ENCODE measurements around the gene NCKAP5. TPM values are rescaled to one million over a fixed set of nuclear protein-coding genes. Genes with fewer than 3 reads are reported as not detected.

The NCKAP5 gene
- total RNA-seq, 2 donors from 2014 or later = not detected

GRCh38 chr2:133569286-133569830 is 1.1 kb upstream of the NCKAP5 start:
- Mint-ChIP-seq H3K36me3 (ENCODE audit: insufficient read depth in 2 of 2) (no peaks in the 10 kb centered on the region), H3K27me3 (ENCODE audit: low read depth) (peaks cover 19% of the 10 kb centered on the region), H3K27ac (no peak overlapping the region), H3K4me1 (ENCODE audit: low read depth) (no peaks in the 10 kb centered on the region), H3K4me3 (no peak overlapping the region), H3K9me3 (no peaks in the 10 kb centered on the region)
- DNase-seq (no peak), ATAC-seq (replicated peaks in 1 of 2) (no peak)

- no peak overlapping the region for H3K4me3 Mint-ChIP-seq
- no peaks in the 10 kb centered on the region for H3K9me3 Mint-ChIP-seq
- H3K27ac Mint-ChIP-seq = no peak overlapping the region
- H3K27me3 Mint-ChIP-seq (ENCODE audit: low read depth) = peaks cover 19% of the 10 kb centered on the region
- DNase-seq (no peak), ATAC-seq (replicated peaks in 1 of 2) (no peak)
- no peaks in the 10 kb centered on the region for H3K36me3 Mint-ChIP-seq (ENCODE audit: insufficient read depth in 2 of 2)
- no peaks in the 10 kb centered on the region for H3K4me1 Mint-ChIP-seq (ENCODE audit: low read depth)
Measured at GRCh38 chr2:133568598-133568997, 335 bp upstream of the NCKAP5 start.

- no peaks in the 10 kb centered on the region for H3K36me3 Mint-ChIP-seq (ENCODE audit: insufficient read depth in 2 of 2)
- no peak for DNase-seq
- no peaks in the 10 kb centered on the region for H3K9me3 Mint-ChIP-seq
- ATAC-seq (replicated peaks in 1 of 2) = no peak
- H3K4me3 Mint-ChIP-seq = no peak overlapping the region
- no peaks in the 10 kb centered on the region for H3K4me1 Mint-ChIP-seq (ENCODE audit: low read depth)
- H3K27ac Mint-ChIP-seq = no peak overlapping the region
- no peaks in the 10 kb centered on the region for H3K27me3 Mint-ChIP-seq (ENCODE audit: low read depth)
Measured at GRCh38 chr2:133562558-133562957, 5.7 kb downstream of the NCKAP5 start.

DNA sequence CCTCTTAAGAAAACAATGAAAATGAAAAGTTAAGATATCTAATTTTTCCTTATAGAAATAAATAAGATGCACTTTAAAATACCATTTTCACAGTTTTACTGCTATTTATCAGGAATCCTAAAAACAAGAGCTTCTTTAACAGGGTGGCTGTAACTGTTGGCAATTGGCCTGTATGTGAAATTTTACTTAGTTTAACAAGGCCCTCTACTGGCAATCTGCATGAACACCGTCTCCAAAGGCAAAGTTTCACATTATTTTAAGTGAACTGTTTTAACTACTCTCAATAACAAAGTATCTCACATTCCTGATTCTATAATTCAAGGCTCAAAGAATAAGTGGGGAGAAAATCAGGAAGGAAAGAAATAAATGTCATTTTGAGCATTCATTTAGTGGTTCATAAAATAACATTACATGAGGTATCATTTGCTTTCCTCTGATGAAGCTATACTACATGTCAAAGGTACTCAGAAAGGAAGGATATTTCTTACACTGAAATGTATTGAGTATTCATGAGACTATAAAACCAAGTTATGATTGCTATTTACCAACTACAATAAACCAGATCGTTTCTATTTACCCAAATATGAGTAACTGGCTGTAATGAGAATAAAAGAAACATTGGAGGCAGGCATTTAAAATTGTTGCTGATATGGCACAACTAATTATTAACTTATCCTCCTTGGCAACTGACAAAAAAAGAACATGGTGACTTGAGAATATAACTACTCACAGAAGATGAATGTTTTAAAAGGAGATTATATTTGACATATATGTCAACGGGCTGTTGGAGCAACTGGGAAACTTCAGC is 7.0 kb downstream of the NCKAP5 start:
- no peaks in the 10 kb centered on the region for H3K36me3 Mint-ChIP-seq (ENCODE audit: insufficient read depth in 2 of 2)
- H3K4me3 Mint-ChIP-seq = no peak overlapping the region
- no peaks in the 10 kb centered on the region for H3K9me3 Mint-ChIP-seq
- H3K27me3 Mint-ChIP-seq (ENCODE audit: low read depth) = no peaks in the 10 kb centered on the region
- no peak overlapping the region for H3K27ac Mint-ChIP-seq
- no peaks in the 10 kb centered on the region for H3K4me1 Mint-ChIP-seq (ENCODE audit: low read depth)
- ATAC-seq (replicated peaks in 1 of 2) = no peak
- no peak for DNase-seq

DNA sequence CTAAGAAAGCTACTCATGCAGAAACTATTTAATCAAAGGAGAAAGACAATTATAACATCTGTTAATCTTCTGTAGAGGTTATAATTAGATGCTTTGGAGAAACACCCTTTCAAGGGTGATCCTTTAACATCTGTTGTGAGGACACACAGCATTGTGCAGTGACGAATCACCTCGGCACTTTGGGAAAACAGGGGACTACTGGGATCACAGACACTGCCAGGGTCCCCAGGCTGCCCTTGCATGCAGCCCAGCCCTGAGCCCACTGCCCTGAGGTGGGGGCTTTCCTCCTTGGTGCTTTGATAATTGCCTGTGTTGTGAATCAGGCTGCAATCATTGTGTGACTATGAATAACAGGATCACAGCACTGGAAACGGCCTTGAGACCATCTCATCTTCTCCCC is 10.6 kb downstream of the NCKAP5 start:
- Mint-ChIP-seq H3K4me3 (no peak overlapping the region), H3K9me3 (peaks cover 0 to 2% of the 10 kb centered on the region in 2 donors)

DNA sequence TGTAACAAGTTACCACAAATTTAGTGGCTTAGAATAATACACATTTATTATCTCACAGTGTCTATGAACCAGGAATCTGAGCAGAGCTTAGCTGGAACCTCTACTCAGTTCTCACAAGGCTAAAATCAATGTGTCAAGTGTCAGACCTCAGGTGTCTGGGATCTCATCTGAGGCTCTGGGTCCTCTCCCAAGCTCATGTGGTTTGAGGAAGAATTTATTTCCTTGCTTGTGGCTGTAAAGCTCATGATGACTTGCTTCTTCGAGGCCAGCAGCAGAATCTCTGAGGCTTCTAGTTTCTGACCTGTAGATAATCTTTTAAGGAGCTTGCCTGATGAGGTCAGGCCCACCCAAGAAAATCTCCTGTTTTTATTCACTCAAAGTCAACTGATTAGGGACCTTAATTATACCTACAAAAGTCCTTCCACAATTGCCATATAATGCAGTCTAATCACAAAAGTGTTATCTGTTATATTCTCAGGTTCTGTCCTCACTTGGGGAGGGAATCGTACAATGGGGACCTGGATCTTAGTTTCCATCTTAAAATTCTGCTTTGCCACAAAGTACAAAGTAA is 14.3 kb downstream of the NCKAP5 start:
- DNase-seq (no peak), ATAC-seq (replicated peaks in 1 of 2) (no peak)
- no peak overlapping the region for H3K4me3 Mint-ChIP-seq
- no peaks in the 10 kb centered on the region for H3K27me3 Mint-ChIP-seq (ENCODE audit: low read depth)
- no peak overlapping the region for H3K27ac Mint-ChIP-seq
- peaks cover 0 to 2% of the 10 kb centered on the region in 2 donors for H3K9me3 Mint-ChIP-seq
- H3K4me1 Mint-ChIP-seq (ENCODE audit: low read depth) = no peaks in the 10 kb centered on the region
- no peaks in the 10 kb centered on the region for H3K36me3 Mint-ChIP-seq (ENCODE audit: insufficient read depth in 2 of 2)

More for the DNA sequence above, 10.6 kb downstream of the NCKAP5 start:
- Mint-ChIP-seq H3K27me3 (ENCODE audit: low read depth) (no peaks in the 10 kb centered on the region), H3K27ac (no peak overlapping the region), H3K4me1 (ENCODE audit: low read depth) (no peaks in the 10 kb centered on the region), H3K36me3 (ENCODE audit: insufficient read depth in 2 of 2) (no peaks in the 10 kb centered on the region)
- ATAC-seq (replicated peaks in 1 of 2) = no peak
- no peak for DNase-seq

DNA sequence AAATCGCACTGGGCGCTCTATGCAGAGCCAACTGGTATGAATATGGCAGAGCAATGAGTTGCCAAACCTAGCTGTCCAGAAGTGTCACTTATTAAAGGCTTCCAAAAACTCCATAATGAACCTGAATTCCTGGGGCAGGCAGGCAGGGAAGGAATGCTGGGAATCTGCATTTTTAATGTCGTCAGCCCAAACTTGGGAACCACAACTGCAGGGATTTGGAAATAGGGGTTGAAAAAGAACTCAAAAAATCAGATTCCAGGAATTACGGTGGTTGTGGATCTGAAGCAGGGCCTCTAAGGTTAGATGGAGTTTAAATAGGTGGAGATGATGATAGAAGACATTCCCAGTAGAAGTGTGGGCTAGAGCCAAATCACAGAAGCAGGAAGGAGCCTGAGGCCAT is 15.0 kb downstream of the NCKAP5 start:
- Mint-ChIP-seq H3K27ac (no peak overlapping the region), H3K4me3 (no peak overlapping the region), H3K27me3 (ENCODE audit: low read depth) (no peaks in the 10 kb centered on the region), H3K4me1 (ENCODE audit: low read depth) (no peaks in the 10 kb centered on the region), H3K9me3 (peaks cover 0 to 2% of the 10 kb centered on the region in 2 donors), H3K36me3 (ENCODE audit: insufficient read depth in 2 of 2) (no peaks in the 10 kb centered on the region)
- no peak for DNase-seq
- ATAC-seq (replicated peaks in 1 of 2) = no peak

DNA sequence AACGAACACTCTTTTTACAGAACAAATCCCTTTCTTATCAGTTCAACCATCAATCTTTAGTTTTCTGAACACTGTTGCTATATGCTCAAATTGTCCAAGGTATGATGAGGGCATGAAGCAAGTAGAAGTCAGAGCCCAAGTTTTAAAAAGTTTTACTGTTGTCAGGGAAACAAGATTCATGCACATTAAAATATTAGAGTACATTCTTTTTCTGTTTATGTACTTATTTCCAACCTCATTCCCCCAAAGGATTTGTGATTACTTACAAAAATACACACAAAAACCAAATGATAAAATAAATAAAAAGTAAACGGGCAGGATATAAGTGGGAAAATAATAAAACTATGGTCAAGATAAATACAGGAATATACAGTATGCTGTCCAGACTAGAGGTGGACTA is 15.4 kb downstream of the NCKAP5 start:
- Mint-ChIP-seq H3K4me1 (ENCODE audit: low read depth) (no peaks in the 10 kb centered on the region), H3K27me3 (ENCODE audit: low read depth) (no peaks in the 10 kb centered on the region), H3K4me3 (no peak overlapping the region), H3K36me3 (ENCODE audit: insufficient read depth in 2 of 2) (no peaks in the 10 kb centered on the region), H3K27ac (no peak overlapping the region), H3K9me3 (peaks cover 0 to 2% of the 10 kb centered on the region in 2 donors)
- ATAC-seq (replicated peaks in 1 of 2) = no peak
- DNase-seq = no peak

DNA sequence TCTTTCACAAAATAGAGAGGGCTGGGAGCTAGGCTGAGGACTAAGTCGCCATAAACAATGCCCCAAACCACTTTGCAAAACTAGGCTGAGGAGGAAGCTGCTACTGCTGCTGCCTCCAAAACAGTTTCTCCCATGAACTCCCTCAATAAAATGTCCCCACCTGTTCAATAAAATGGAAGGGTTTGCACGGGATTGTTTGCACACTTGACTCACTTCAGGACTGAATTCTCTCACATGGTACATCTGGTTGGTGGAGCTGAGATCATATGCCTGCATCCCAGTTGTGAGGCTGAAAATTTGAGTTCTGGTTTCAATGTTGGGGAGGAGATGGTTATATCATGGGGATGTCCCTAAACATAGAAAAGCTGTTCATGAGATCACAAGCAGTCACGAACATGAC is 26.5 kb downstream of the NCKAP5 start:
- peaks cover 4 to 8% of the 10 kb centered on the region in 2 donors for H3K9me3 Mint-ChIP-seq
- H3K27me3 Mint-ChIP-seq (ENCODE audit: low read depth) = no peaks in the 10 kb centered on the region
- DNase-seq = no peak
- no peak overlapping the region for H3K27ac Mint-ChIP-seq
- peaks cover 0 to 1% of the 10 kb centered on the region in 2 donors for H3K36me3 Mint-ChIP-seq (ENCODE audit: insufficient read depth in 2 of 2)
- no peak for ATAC-seq (replicated peaks in 1 of 2)
- no peak overlapping the region for H3K4me3 Mint-ChIP-seq
- no peaks in the 10 kb centered on the region for H3K4me1 Mint-ChIP-seq (ENCODE audit: low read depth)

- ATAC-seq (replicated peaks in 1 of 2) = no peak
- no peaks in the 10 kb centered on the region for H3K27me3 Mint-ChIP-seq (ENCODE audit: low read depth)
Measured at GRCh38 chr2:133541376-133541775, 26.9 kb downstream of the NCKAP5 start.

GRCh38 chr2:133532919-133533318 is 35.3 kb downstream of the NCKAP5 start:
- Mint-ChIP-seq H3K27ac (no peak overlapping the region), H3K9me3 (peaks cover 0 to 4% of the 10 kb centered on the region in 2 donors), H3K27me3 (ENCODE audit: low read depth) (no peaks in the 10 kb centered on the region), H3K4me3 (no peak overlapping the region), H3K36me3 (ENCODE audit: insufficient read depth in 2 of 2) (no peaks in the 10 kb centered on the region), H3K4me1 (ENCODE audit: low read depth) (no peaks in the 10 kb centered on the region)
- no peak for DNase-seq
- no peak for ATAC-seq (replicated peaks in 1 of 2)

More at GRCh38 chr2:133541376-133541775, 26.9 kb downstream of the NCKAP5 start:
- Mint-ChIP-seq H3K9me3 (peaks cover 4 to 8% of the 10 kb centered on the region in 2 donors), H3K4me3 (no peak overlapping the region), H3K36me3 (ENCODE audit: insufficient read depth in 2 of 2) (peaks cover 0 to under 1% of the 10 kb centered on the region in 2 donors), H3K4me1 (ENCODE audit: low read depth) (no peaks in the 10 kb centered on the region), H3K27ac (no peak overlapping the region)
- DNase-seq = no peak

GRCh38 chr2:133531382-133531781 is 36.9 kb downstream of the NCKAP5 start:
- H3K4me1 Mint-ChIP-seq (ENCODE audit: low read depth) = no peaks in the 10 kb centered on the region
- H3K27me3 Mint-ChIP-seq (ENCODE audit: low read depth) = no peaks in the 10 kb centered on the region
- H3K9me3 Mint-ChIP-seq = peaks cover 0 to 3% of the 10 kb centered on the region in 2 donors
- H3K36me3 Mint-ChIP-seq (ENCODE audit: insufficient read depth in 2 of 2) = no peaks in the 10 kb centered on the region
- ATAC-seq (replicated peaks in 1 of 2) (no peak), DNase-seq (no peak)
- no peak overlapping the region for H3K4me3 Mint-ChIP-seq
- H3K27ac Mint-ChIP-seq = no peak overlapping the region

DNA sequence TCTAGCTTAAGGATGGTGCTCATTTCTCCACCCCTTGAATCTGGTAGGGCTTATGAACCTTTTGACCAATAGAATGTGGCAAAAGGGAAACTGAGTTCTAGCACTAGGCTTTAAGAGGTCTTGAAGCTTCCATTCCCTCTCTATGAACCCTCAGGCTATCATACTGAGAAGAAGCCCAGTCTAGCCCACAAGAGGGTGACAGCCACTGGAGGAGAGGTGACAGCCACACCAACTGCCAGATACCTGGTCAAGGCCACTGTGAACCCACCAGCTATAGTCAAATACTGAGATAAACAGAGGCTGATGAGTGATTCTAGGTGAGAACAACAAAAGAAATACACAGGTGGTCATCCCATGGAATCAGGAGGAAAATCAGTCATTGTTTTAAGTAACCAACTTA is 37.6 kb downstream of the NCKAP5 start:
- no peak for DNase-seq
- Mint-ChIP-seq H3K27ac (no peak overlapping the region), H3K27me3 (ENCODE audit: low read depth) (no peaks in the 10 kb centered on the region), H3K36me3 (ENCODE audit: insufficient read depth in 2 of 2) (no peaks in the 10 kb centered on the region), H3K4me1 (ENCODE audit: low read depth) (no peaks in the 10 kb centered on the region), H3K4me3 (no peak overlapping the region), H3K9me3 (peaks cover 0 to 3% of the 10 kb centered on the region in 2 donors)
- no peak for ATAC-seq (replicated peaks in 1 of 2)

Measured in activated T-cell treated with anti-CD3 and anti-CD28 coated beads, Interleukin-2, amount 50 U/mL, for 72 hours (primary cell).